Measurements from ENCODE around the gene NDFIP1.
A peak's percentile ranks its signal among the peaks of the same experiment; 100 is the strongest.

Gene NDFIP1

GRCh38 chr5:142095035-142095434, 13.5 kb upstream of the NDFIP1 start:
- DNase-seq, result no peak

DNA sequence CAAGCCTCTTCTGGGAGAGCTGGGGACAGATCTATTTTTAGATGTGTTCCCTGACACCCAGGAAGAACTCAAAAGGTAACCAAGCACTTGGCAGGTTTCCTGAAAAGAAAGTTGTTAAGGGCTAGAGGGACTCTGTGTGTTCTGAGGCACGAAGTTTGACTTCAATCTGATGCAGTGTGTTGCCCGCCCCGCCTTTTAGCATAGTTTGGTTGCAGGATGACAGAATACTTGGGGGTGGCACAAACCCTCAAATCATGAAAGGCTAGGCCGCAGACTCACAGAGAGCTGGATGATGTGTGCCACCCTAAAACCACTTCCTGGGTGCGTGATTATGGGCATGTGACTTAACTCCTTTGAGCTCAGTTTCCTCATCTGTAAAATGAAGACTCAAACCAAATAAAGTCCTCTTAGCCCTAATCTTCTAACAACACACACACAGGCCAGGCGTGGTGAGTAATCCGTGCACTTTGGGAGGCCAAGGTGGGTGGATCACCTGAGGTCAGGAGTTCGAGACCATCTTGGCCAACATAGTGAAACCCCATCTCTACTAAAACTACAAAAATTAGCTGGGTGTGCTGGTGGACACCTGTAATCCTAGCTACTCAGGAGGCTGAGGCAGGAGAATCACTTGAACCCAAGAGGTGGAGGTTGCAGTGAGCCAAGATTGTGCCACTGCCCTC, 12.8 kb upstream of the NDFIP1 start:
- no peak for DNase-seq

GRCh38 chr5:142096382-142096781, 12.2 kb upstream of the NDFIP1 start:
- no peak for DNase-seq

DNA sequence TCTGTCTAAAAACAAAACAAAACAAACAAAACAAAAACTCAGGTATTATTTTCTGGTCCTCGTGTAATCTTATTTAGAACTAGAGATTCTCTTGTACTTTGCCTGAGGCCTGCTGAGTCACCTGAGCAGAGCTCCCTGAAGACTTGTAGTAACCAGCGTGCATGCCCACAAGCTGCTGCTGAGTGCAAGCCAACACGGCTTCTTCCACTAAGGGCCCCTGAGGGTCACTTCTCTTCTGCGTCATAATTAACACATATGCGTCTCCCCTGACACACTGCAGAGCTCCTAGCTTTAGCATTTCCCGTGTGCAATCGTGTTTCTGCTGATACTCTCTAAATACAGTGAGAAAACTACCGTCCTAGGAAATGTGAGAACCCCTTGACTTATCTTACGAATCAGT, 10.9 kb upstream of the NDFIP1 start:
- no peak for DNase-seq

- no peak for DNase-seq
These were observed 10.3 kb upstream of the NDFIP1 start for GRCh38 chr5:142098275-142098674.

GRCh38 chr5:142098931-142099330, 9.6 kb upstream of the NDFIP1 start:
- no peak for DNase-seq

- DNase-seq, result no peak
These were observed 8.3 kb upstream of the NDFIP1 start for GRCh38 chr5:142100307-142100706.

GRCh38 chr5:142102980-142103740, 5.4 kb upstream of the NDFIP1 start:
- DNase-seq, result no peak

DNA sequence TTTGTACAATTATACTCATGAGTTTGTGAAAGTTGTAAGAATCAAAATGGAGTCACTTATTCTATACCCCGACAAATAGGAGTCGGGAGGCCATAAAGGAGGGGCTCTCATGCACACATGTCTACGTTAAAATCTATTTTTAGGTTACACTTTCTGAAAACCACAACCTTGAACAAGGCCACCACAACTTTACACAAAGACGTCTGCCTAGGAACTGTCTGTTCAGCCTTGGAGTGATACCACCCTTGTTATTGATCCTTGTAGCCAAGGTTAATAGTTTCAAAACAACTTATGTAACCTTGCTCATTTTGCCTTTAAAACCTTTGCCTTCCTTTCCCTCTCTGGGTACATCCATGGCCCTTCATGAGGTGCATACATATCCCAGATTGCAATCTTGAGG, 4.1 kb upstream of the NDFIP1 start:
- no peak for DNase-seq

DNA sequence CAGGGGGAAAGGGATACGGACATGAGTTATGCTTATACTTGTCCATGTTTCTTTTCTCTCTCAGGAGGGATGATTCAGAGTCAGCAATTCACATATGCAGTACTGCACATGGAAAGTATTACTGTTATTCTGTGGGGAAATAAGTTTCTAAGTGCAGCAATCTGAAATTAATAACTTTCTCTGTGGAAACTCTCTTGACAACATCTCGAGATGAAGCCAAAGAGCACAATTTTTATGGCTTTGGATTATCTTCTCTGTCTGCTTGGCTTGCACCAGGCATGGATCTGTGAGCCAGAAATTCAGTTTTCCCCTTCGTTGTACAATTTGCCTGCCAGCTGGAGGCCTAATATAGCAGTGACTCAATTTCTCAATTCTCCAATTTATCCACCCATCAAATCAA, 2.5 kb upstream of the NDFIP1 start:
- DNase-seq, result no peak

DNA sequence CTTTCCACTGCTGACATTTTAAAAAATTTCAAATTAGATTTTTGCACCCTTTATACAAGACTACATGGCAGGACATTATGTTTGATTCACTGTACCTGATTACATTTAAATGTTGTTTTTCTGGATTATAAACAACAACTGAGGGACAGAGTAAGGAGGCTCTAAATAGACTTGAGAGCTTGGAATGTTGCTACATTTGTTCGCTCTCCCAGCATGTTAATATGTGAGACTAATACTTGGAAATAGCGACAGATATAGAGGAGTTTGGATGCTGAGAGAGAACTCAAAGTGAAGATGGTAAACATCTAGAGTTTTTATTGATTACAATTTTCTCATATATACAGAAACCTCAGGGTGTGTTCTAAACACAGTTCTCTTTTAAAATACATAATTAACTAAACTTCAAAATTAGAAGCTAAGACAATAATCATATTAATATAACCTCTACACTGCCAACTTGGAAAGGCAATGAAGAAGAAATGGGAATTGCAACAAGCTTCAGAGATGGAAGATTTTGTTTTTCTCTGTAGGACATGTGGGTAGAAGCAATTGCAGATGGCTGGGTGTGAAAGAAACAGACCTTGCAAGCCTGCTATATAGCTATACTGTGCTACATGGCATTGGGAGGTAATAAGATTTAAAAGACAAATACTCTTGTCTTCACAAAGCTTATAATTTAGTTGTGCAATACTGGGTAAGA, 1.4 kb upstream of the NDFIP1 start:
- no peak for DNase-seq

GRCh38 chr5:142107736-142108431, 695 bp upstream of the NDFIP1 start:
- DNase-seq, result peak; percentile 64

DNA sequence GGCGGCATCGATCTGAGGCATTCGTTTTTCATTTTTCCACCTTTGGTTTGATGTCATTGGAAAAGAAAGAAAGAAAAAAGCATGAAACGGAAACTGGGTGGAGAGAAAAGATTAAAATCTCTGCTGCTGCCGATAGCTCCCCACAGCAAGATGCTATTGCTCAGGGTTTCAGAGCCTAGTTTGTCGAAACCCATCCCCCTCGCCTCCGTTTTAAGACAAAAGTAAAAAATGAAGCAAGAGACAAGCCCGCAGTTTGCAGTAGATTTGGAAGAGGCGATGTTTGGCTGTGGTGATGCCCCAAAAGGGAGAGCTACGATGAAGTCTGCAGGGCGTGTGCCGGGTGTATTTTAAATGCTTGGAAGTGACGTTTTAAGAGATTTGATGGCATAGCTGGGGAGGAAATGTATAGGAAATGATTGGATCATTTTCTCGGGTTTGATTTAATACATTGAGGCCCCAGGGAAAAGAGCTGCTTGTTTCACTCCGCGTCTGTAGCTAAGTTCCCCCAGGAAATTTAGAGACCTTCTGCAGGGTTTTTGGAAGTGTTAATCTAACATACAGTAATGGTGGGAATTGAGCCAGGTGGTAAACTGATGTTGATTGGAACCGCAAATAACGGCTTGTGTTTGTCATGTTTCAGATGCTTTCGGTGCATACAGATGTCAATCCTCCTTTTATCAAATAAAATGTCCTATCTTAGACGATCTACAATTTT, 909 bp downstream of the NDFIP1 start:
- DNase-seq, result peak; percentile 52

DNA sequence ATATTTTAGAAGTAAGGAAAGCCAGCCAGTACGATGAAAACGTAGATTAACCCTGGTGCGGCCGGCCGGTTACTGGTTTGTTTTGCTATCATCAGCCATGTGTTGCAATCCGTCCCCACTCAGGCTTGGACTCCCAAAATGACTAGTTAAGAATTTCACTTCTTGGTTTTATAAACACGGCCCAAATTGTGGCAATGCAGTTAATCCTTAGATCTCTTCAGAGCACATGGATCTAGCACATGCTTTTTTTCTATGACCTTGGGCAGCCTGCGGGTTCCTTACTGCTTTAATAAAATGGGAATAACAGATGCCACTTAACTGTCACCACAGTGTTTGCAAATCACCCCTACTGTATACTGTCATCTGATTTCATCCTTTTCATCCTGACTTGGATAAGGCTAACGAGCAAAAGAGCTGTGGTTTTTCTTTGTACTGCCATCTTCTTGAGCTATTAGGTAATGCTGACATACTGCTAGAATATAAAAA, 1.5 kb downstream of the NDFIP1 start:
- peak; percentile 46 for DNase-seq

- peak; percentile 24 for DNase-seq
These were observed 2.6 kb downstream of the NDFIP1 start for GRCh38 chr5:142110988-142111687.

DNA sequence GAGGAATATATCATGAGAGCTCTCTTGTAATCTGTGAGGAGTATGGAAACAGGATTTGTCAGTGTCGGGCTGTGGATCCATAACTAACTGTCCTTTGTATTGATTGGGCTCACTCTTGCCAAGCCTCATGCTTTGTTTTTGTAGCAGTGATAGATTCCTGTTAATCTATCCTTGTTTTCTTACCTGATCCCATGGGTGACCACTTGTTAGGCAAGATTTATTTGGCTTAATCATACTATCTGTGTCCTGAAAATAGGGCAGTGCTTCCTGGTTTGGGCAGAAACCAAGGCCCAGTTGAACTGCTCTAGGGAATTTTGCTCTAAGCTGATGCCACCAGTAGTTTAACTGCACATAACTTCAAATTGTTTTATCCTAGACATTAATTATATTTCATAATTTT, 6.1 kb downstream of the NDFIP1 start:
- no peak for DNase-seq

- DNase-seq, result no peak
These were observed 7.5 kb downstream of the NDFIP1 start for GRCh38 chr5:142115937-142116614.

DNA sequence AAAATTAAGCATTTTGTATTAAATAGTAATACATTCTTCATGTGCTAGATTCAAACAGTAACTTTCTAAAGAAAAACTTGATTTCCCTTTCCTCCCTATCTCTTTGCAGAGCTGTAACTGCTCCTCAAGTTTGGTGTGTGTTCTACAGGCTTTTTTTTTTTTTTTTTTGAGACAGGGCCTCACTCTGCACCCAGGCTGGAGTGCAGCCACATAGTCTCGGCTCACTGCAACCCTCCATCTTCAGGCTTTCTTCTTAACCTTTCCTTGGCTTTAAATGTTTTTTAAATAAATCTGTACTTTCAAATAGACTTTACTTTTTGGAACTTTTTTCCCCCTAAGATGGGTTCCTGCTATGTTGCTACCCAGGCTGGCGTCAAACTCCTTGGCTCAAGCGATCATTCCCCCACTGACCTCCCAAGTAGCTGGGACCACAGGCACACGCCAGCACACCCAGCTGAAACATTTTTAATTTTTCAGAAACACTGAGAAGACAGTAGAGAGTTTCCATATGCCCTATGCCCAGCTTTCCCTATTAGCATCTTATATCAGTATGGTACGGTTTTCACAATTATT, 9.1 kb downstream of the NDFIP1 start:
- no peak for DNase-seq

GRCh38 chr5:142118155-142118686, 9.6 kb downstream of the NDFIP1 start:
- no peak for DNase-seq

- DNase-seq, result no peak
These were observed 10.6 kb downstream of the NDFIP1 start for GRCh38 chr5:142119051-142119625.
